Gastroesophageal sphincter (tissue), 3 donors: ENCODE results near the gene MAP1S.

Source experiments
- EP300 ChIP-seq: sonication (generic); formaldehyde crosslinking; IDR thresholded peaks from one replicate; pipeline ENCODE4 v1.6.1; 2017; ENCODE audit warnings: antibody characterized with exemption, mild to moderate bottlenecking
- POLR2A ChIP-seq, 2 donors: fragments of 450-650 bp; IDR thresholded peaks; one replicate each; pipeline ENCODE4 v1.6.1; 2017; ENCODE audit warnings: antibody characterized with exemption in 2 of 2, mild to moderate bottlenecking in 2 of 2, moderate library complexity in 1 of 2
- POLR2AphosphoS5 ChIP-seq: sonication (generic); formaldehyde crosslinking; IDR thresholded peaks from one replicate; pipeline ENCODE4 v1.6.1; 2017; ENCODE audit warnings: antibody characterized with exemption
- TF ChIP-seq, protein P1 (sequence below), 4 experiments: fragments of 200-600 bp in 2 of 4; fragments of 450-650 bp in 2 of 4; sonication (generic) in 1 of 4; IDR thresholded peaks; one replicate each; pipeline ENCODE4 v1.5.1; 2017 to 2019; ENCODE audit warnings: antibody characterized with exemption in 4 of 4, mild to moderate bottlenecking in 2 of 4, moderate library complexity in 2 of 4

DNA sequence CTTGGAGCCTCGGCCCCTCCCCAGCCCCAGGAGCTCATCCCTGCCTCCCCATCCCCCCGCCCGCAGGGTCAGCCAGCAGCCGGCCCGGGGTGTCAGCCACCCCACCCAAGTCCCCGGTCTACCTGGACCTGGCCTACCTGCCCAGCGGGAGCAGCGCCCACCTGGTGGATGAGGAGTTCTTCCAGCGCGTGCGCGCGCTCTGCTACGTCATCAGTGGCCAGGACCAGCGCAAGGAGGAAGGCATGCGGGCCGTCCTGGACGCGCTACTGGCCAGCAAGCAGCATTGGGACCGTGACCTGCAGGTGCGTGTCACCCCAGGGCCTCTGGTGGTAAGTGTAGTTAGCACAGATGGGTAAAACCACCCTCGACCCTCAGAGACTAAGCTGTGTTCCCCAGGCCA is 13.8 kb downstream of the MAP1S start:
- TF ChIP-seq, protein P1, sequence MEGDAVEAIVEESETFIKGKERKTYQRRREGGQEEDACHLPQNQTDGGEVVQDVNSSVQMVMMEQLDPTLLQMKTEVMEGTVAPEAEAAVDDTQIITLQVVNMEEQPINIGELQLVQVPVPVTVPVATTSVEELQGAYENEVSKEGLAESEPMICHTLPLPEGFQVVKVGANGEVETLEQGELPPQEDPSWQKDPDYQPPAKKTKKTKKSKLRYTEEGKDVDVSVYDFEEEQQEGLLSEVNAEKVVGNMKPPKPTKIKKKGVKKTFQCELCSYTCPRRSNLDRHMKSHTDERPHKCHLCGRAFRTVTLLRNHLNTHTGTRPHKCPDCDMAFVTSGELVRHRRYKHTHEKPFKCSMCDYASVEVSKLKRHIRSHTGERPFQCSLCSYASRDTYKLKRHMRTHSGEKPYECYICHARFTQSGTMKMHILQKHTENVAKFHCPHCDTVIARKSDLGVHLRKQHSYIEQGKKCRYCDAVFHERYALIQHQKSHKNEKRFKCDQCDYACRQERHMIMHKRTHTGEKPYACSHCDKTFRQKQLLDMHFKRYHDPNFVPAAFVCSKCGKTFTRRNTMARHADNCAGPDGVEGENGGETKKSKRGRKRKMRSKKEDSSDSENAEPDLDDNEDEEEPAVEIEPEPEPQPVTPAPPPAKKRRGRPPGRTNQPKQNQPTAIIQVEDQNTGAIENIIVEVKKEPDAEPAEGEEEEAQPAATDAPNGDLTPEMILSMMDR (IDR thresholded peaks at IDR 0.05) = no peak
- TF ChIP-seq POLR2A (IDR thresholded peaks at IDR 0.05) (no peak), EP300 (no peak), POLR2AphosphoS5 (no peak)
